IMR-90 (cell line): Measurements from ENCODE around the gene PKD1. TPM values are rescaled to one million over a fixed set of nuclear protein-coding genes. Genes with fewer than 3 reads are reported as not detected.

Experiments
- ATAC-seq: fragments of 200-7000 bp; cut with Tn5 transposase; 2 replicates; pipeline ENCODE4 v1.9.1; 2020; ENCODE audit warnings: low read depth, mild to moderate bottlenecking, moderate library complexity
- BruUV-seq: library from RNA; stranded (reverse); fragments of 400-500 nt; replicated peaks from 2 replicates; lab custom pipeline; 2021; lab: Mats Ljungman, UMichigan
- CTCF ChIA-PET: fragments of 300-600 bp; formaldehyde crosslinking; extraction: SDS; loops from one replicate; lab custom pipeline; 2021; ENCODE audit warnings: antibody characterized with exemption; lab: Yijun Ruan, JAX
- POLR2A ChIA-PET: fragments of 300-600 bp; sonication (Branson Sonifier 250); formaldehyde crosslinking; loops from one replicate; lab custom pipeline; 2022; ENCODE audit warnings: antibody characterized with exemption; ENCODE audit not compliant: unreplicated experiment; lab: Charles Lee
- DNase-seq: peaks from one replicate; pipeline ENCODE4 v3.0.0; 2013
- H2AFZ ChIP-seq: replicated peaks from 2 replicates; pipeline ENCODE3; 2013; ENCODE audit warnings: low read length, mild to moderate bottlenecking; ENCODE audit not compliant: poor library complexity
- H2AK5ac ChIP-seq: 2 replicates; pipeline ENCODE4 v1.6.1; 2013; ENCODE audit warnings: low read depth, low read length, inconsistent platforms
- H2AK9ac ChIP-seq: replicated peaks from 2 replicates; pipeline ENCODE3; 2013; ENCODE audit warnings: mild to moderate bottlenecking, low read depth, low read length, moderate library complexity; ENCODE audit not compliant: poor library complexity
- H2BK120ac ChIP-seq: 2 replicates; pipeline ENCODE4 v1.6.1; 2013; ENCODE audit warnings: low read depth, low read length, inconsistent platforms
- H2BK15ac ChIP-seq: 3 replicates; pipeline ENCODE4 v1.6.1; 2013; ENCODE audit warnings: low read depth, low read length, inconsistent platforms
- H2BK20ac ChIP-seq: 2 replicates; pipeline ENCODE4 v1.6.1; 2013; ENCODE audit warnings: low read depth, mild to moderate bottlenecking, inconsistent platforms, low read length, moderate library complexity
- H2BK5ac ChIP-seq: 2 replicates; pipeline ENCODE4 v1.6.1; 2013; ENCODE audit warnings: mild to moderate bottlenecking, low read depth, low read length, inconsistent platforms; ENCODE audit not compliant: poor library complexity, severe bottlenecking
- H3K14ac ChIP-seq: replicated peaks from 2 replicates; pipeline ENCODE4 v1.6.1; 2013; ENCODE audit warnings: low read depth, low read length, inconsistent platforms
- H3K18ac ChIP-seq: 2 replicates; pipeline ENCODE4 v1.6.1; 2013; ENCODE audit warnings: low read depth, low read length, control low read depth
- H3K23ac ChIP-seq: 2 replicates; pipeline ENCODE4 v1.6.1; 2013; ENCODE audit warnings: low read depth, low read length, inconsistent platforms
- H3K27ac ChIP-seq: 2 replicates; pipeline ENCODE4 v1.5.1; 2013; ENCODE audit warnings: mild to moderate bottlenecking, control low read depth, low read length; ENCODE audit not compliant: insufficient read depth
- H3K27me3 ChIP-seq: 2 replicates; pipeline ENCODE4 v1.6.1; 2013; ENCODE audit warnings: low read length; ENCODE audit not compliant: control insufficient read depth, insufficient read depth
- H3K36me3 ChIP-seq: 2 replicates; pipeline ENCODE4 v1.6.1; 2013; ENCODE audit warnings: low read length, mixed read lengths; ENCODE audit not compliant: control insufficient read depth, insufficient read depth
- H3K4ac ChIP-seq: 2 replicates; pipeline ENCODE4 v1.6.1; 2013; ENCODE audit warnings: low read depth, low read length, inconsistent platforms
- H3K4me1 ChIP-seq: 2 replicates; pipeline ENCODE4 v1.6.1; 2013; ENCODE audit warnings: low read length, mixed read lengths; ENCODE audit not compliant: control insufficient read depth, insufficient read depth
- H3K4me2 ChIP-seq: 2 replicates; pipeline ENCODE4 v1.6.1; 2013; ENCODE audit warnings: low read depth, mild to moderate bottlenecking, control low read depth, low read length, moderate library complexity
- H3K4me3 ChIP-seq: 2 replicates; pipeline ENCODE4 v1.5.1; 2013; ENCODE audit warnings: low read depth, mild to moderate bottlenecking, control low read depth, low read length, moderate library complexity; ENCODE audit not compliant: insufficient read depth
- H3K56ac ChIP-seq: 2 replicates; pipeline ENCODE4 v1.6.1; 2013; ENCODE audit warnings: low read length, inconsistent platforms; ENCODE audit not compliant: insufficient read depth; ENCODE audit errors: extremely low read depth
- H3K79me1 ChIP-seq, 2 experiments: 2 replicates each; pipeline ENCODE4 v1.6.1; 2013; ENCODE audit warnings: low read length in 2 of 2, inconsistent platforms in 1 of 2, low read depth in 1 of 2
- H3K9ac ChIP-seq: 2 replicates; pipeline ENCODE4 v1.6.1; 2013; ENCODE audit warnings: low read depth, low read length, control low read depth
- H3K9me1 ChIP-seq: 2 replicates; pipeline ENCODE4 v1.6.1; 2013; ENCODE audit warnings: low read length, inconsistent platforms; ENCODE audit not compliant: insufficient read depth
- H3K9me3 ChIP-seq: 2 replicates; pipeline ENCODE4 v1.6.1; 2013; ENCODE audit warnings: low read length; ENCODE audit not compliant: control insufficient read depth, insufficient read depth
- H4K20me1 ChIP-seq: 2 replicates; pipeline ENCODE4 v1.6.1; 2013; ENCODE audit warnings: low read length, inconsistent platforms; ENCODE audit not compliant: insufficient read depth
- H4K5ac ChIP-seq: 2 replicates; pipeline ENCODE4 v1.6.1; 2013; ENCODE audit warnings: mild to moderate bottlenecking, low read depth, low read length, control low read depth
- H4K8ac ChIP-seq, 2 experiments: 2 replicates each; pipeline ENCODE4 v1.6.1; 2013; ENCODE audit warnings: low read depth in 2 of 2, low read length in 2 of 2, control low read depth in 1 of 2, inconsistent platforms in 1 of 2
- H4K91ac ChIP-seq: 2 replicates; pipeline ENCODE4 v1.6.1; 2013; ENCODE audit warnings: low read depth, low read length, inconsistent platforms; ENCODE audit not compliant: insufficient read depth
- CHD1 ChIP-seq: IDR thresholded peaks from 2 replicates; pipeline ENCODE4 v1.6.1; 2012; ENCODE audit warnings: low read depth, low read length, improper control_type of control experiment
- FOS ChIP-seq: fragments of 150-350 bp; IDR thresholded peaks from 2 replicates; pipeline ENCODE4 v1.6.1; 2016; ENCODE audit warnings: low read depth, low read length
- MAFK ChIP-seq: IDR thresholded peaks from 2 replicates; pipeline ENCODE4 v1.6.1; 2012; ENCODE audit warnings: low read depth, low read length, improper control_type of control experiment
- MAZ ChIP-seq: IDR thresholded peaks from 2 replicates; pipeline ENCODE4 v1.6.1; 2012; ENCODE audit warnings: low read depth, mild to moderate bottlenecking, low read length, improper control_type of control experiment, moderate library complexity, borderline replicate concordance
- MXI1 ChIP-seq: IDR thresholded peaks from 2 replicates; pipeline ENCODE4 v1.6.1; 2012; ENCODE audit warnings: low read depth, mild to moderate bottlenecking, low read length, moderate library complexity, borderline replicate concordance
- NFE2L2 ChIP-seq: fragments of 150-350 bp; IDR thresholded peaks from 2 replicates; pipeline ENCODE4 v1.6.1; 2016; ENCODE audit warnings: low read depth, mild to moderate bottlenecking, low read length
- RCOR1 ChIP-seq: IDR thresholded peaks from 2 replicates; pipeline ENCODE4 v1.6.1; 2012; ENCODE audit warnings: mild to moderate bottlenecking, low read length, improper control_type of control experiment; ENCODE audit not compliant: insufficient replicate concordance
- SMC3 ChIP-seq: fragments of 150-350 bp; IDR thresholded peaks from 2 replicates; pipeline ENCODE4 v1.6.1; 2016; ENCODE audit warnings: low read depth, mild to moderate bottlenecking, antibody characterized with exemption, low read length, moderate library complexity
- WGBS, 2 experiments: methylation state at CpG; one replicate each; pipeline versions ENCODE4 v1.1.5 to v1.1.7; 2013; ENCODE audit warnings: missing lambda C conversion rate in 2 of 2; ENCODE audit not compliant: insufficient read length in 1 of 2; ENCODE audit errors: extremely low coverage in 2 of 2; 5-methylcytosine and 5-hydroxymethylcytosine counted together
- dilution Hi-C: fragments of 300-500 bp; cut with HindIII; formaldehyde crosslinking; loops from one replicate; pipeline ENCODE4 v1.14.3; 2018; ENCODE audit warnings: low sequenced_read_pairs; ENCODE audit not compliant: unreplicated experiment
- in situ Hi-C: fragments of 300-500 bp; cut with MboI; formaldehyde crosslinking; loops from 3 replicates; pipeline ENCODE4 v1.14.3; 2019; ENCODE audit warnings: low sequenced_read_pairs, inconsistent platforms, mixed read lengths
- intact Hi-C: fragments of 100-400 bp; cut with micrococcal nuclease; formaldehyde crosslinking; loops from 2 replicates; pipeline ENCODE4 v1.10.0; 2022
- polyA plus RNA-seq, 3 experiments: library from polyadenylated mRNA; depleted of rRNA; stranded (reverse); fragments of >200 nt; gene quantifications; 2 replicates each; pipeline ENCODE4 v1.2.3, GENCODE V29; 2012; ENCODE audit warnings: low replicate concordance in 1 of 3
- total RNA-seq: library from RNA; depleted of rRNA; stranded (reverse); fragments of >200 nt; gene quantifications from 2 replicates; pipeline ENCODE4 v1.2.3, GENCODE V29; 2012
- TF ChIP-seq, protein P1 (sequence below): fragments of 150-350 bp; IDR thresholded peaks from 2 replicates; pipeline ENCODE4 v1.6.1; 2016; ENCODE audit warnings: low read depth, mild to moderate bottlenecking, low read length, moderate library complexity, borderline replicate concordance
- TF ChIP-seq, protein P2 (sequence below): fragments of 150-350 bp; IDR thresholded peaks from 2 replicates; pipeline ENCODE4 v1.6.1; 2017; ENCODE audit warnings: mild to moderate bottlenecking, antibody characterized with exemption, low read length, low read depth
- TF ChIP-seq, protein P3 (sequence below): conservative IDR thresholded peaks from 2 replicates; pipeline ENCODE4 v1.5.1; 2012; ENCODE audit warnings: mild to moderate bottlenecking, low read depth, low read length, improper control_type of control experiment

PKD1 gene
- total and polyA plus RNA-seq, 2 of the 4 experiments (the other 2 are of a cell fraction), result 7.9 to 97.3 TPM

DNA sequence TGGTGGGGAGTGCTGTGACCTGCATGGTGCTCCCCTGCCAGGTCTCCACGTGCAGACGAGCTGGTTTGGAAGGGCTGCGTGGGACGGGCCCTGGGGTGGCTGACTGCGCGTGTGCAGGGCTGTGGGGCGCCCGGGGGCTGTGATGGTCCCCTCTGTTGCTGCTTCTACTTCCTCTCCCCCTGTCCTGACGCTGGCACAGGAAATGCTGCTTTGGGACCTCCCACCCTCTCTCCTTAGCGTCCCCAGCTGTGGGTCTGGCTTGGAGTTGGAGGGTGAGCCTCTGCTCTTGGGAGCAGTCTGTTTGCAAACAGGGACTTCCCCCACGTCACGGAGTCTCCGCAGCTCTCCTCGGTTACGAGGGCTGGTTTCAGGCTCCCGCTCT is 52.7 kb downstream of the PKD1 start:
- Histone ChIP-seq H3K27me3 (no peaks in the 10 kb centered on the region), H4K5ac (no peak overlapping the region), H3K36me3 (peaks cover 80% of the 10 kb centered on the region), H4K91ac (no peak overlapping the region), H4K20me1 (peaks cover 17% of the 10 kb centered on the region), H3K23ac (no peak overlapping the region), H3K79me1 (0 out of 4 replicates have a peak, but pooled peaks cover 0 to 3% of the 10 kb centered on the region in 2 experiments), H3K4me2 (no peak overlapping the region), H3K4me3 (no peak overlapping the region), H2BK5ac (no peak overlapping the region), H3K56ac (no peak overlapping the region), H3K4me1 (peaks cover 3% of the 10 kb centered on the region; the same call in 1 of the 2 replicates), H3K4ac (no peak overlapping the region), H4K8ac (no peak overlapping the region), H2AK5ac (no peak overlapping the region), H2AFZ (no peak overlapping the region), H3K27ac (no peak overlapping the region), H2BK15ac (no peak overlapping the region), H3K9ac (no peak overlapping the region), H2BK20ac (no peak overlapping the region), H2AK9ac (peak overlapping the region; percentile 55), H2BK120ac (no peak overlapping the region), H3K9me3 (no peaks in the 10 kb centered on the region), H3K14ac (no peak overlapping the region), H3K18ac (no peak overlapping the region), H3K9me1 (no peaks in the 10 kb centered on the region)
- ChIA-PET POLR2A (no interaction called here), CTCF (interaction anchor here (0.6 kb wide), 1 partner anchor 63 kb away, joined by 3 read pairs; no protein-coding TSS in a partner anchor)
- in situ Hi-C loops (no loop called here), intact Hi-C loops (no loop called here), dilution Hi-C loops (no loop called here)
- TF ChIP-seq FOS (no peak), MXI1 (no peak), CHD1 (no peak), SMC3 (no peak), NFE2L2 (no peak), RCOR1 (no peak), MAFK (no peak), MAZ (no peak)
- TF ChIP-seq, protein P1, sequence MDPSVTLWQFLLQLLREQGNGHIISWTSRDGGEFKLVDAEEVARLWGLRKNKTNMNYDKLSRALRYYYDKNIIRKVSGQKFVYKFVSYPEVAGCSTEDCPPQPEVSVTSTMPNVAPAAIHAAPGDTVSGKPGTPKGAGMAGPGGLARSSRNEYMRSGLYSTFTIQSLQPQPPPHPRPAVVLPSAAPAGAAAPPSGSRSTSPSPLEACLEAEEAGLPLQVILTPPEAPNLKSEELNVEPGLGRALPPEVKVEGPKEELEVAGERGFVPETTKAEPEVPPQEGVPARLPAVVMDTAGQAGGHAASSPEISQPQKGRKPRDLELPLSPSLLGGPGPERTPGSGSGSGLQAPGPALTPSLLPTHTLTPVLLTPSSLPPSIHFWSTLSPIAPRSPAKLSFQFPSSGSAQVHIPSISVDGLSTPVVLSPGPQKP, result no peak
- TF ChIP-seq, protein P2, sequence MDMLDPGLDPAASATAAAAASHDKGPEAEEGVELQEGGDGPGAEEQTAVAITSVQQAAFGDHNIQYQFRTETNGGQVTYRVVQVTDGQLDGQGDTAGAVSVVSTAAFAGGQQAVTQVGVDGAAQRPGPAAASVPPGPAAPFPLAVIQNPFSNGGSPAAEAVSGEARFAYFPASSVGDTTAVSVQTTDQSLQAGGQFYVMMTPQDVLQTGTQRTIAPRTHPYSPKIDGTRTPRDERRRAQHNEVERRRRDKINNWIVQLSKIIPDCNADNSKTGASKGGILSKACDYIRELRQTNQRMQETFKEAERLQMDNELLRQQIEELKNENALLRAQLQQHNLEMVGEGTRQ, result no peak
- TF ChIP-seq, protein P3, sequence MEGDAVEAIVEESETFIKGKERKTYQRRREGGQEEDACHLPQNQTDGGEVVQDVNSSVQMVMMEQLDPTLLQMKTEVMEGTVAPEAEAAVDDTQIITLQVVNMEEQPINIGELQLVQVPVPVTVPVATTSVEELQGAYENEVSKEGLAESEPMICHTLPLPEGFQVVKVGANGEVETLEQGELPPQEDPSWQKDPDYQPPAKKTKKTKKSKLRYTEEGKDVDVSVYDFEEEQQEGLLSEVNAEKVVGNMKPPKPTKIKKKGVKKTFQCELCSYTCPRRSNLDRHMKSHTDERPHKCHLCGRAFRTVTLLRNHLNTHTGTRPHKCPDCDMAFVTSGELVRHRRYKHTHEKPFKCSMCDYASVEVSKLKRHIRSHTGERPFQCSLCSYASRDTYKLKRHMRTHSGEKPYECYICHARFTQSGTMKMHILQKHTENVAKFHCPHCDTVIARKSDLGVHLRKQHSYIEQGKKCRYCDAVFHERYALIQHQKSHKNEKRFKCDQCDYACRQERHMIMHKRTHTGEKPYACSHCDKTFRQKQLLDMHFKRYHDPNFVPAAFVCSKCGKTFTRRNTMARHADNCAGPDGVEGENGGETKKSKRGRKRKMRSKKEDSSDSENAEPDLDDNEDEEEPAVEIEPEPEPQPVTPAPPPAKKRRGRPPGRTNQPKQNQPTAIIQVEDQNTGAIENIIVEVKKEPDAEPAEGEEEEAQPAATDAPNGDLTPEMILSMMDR, result no peak
- DNase-seq, result no peak
- BruUV-seq, result no TSS peak
- 60% methylated on average over 8 of the region's 16 CpGs; no CpG with 5 or more reads in 1 of the 2 experiments for WGBS, 2 experiments
- no peak for ATAC-seq
